Endodermal cell (in vitro differentiated cells): ENCODE data around the gene OR5K4. TPM values are rescaled to one million over a fixed set of nuclear protein-coding genes. Genes with fewer than 3 reads are reported as not detected.

Experiments
- DNase-seq: peaks from one replicate; pipeline ENCODE4 v3.0.0-alpha.2; 2017
- H3K27ac ChIP-seq: 2 replicates; pipeline ENCODE4 v1.5.1; 2013; ENCODE audit warnings: mild to moderate bottlenecking, low read depth, low read length, moderate library complexity
- H3K27me3 ChIP-seq: 2 replicates; pipeline ENCODE4 v1.6.1; 2013; ENCODE audit warnings: mild to moderate bottlenecking, low read length, moderate library complexity; ENCODE audit not compliant: insufficient read depth, control insufficient read depth, poor library complexity, severe bottlenecking
- H3K36me3 ChIP-seq: 2 replicates; pipeline ENCODE4 v1.7.0; 2013; ENCODE audit warnings: mild to moderate bottlenecking, low read length, moderate library complexity; ENCODE audit not compliant: control insufficient read depth, insufficient read depth
- H3K4me1 ChIP-seq: one replicate; pipeline ENCODE4 v1.7.0; 2013; ENCODE audit warnings: low read length; ENCODE audit not compliant: control insufficient read depth, insufficient read depth
- H3K4me3 ChIP-seq: 2 replicates; pipeline ENCODE4 v1.5.1; 2013; ENCODE audit warnings: mild to moderate bottlenecking, low read length, moderate library complexity
- H3K9ac ChIP-seq: 2 replicates; pipeline ENCODE4 v1.6.1; 2013; ENCODE audit warnings: mild to moderate bottlenecking, low read length, moderate library complexity; ENCODE audit not compliant: poor library complexity, severe bottlenecking; ENCODE audit errors: extremely low read depth
- H3K9me3 ChIP-seq: 2 replicates; pipeline ENCODE4 v1.6.1; 2013; ENCODE audit warnings: mild to moderate bottlenecking, low read length, moderate library complexity; ENCODE audit not compliant: control insufficient read depth
- H3K27ac Mint-ChIP-seq: 2 replicates; pipeline ENCODE4 v1.8.0; 2020; ENCODE audit warnings: mixed read lengths
- H3K27me3 Mint-ChIP-seq: 2 replicates; pipeline ENCODE4 v1.8.0; 2021; ENCODE audit warnings: mild to moderate bottlenecking, mixed read lengths; ENCODE audit not compliant: insufficient read depth
- H3K36me3 Mint-ChIP-seq: 2 replicates; pipeline ENCODE4 v1.8.0; 2020; ENCODE audit warnings: low read depth, mixed read lengths
- H3K4me1 Mint-ChIP-seq: 2 replicates; pipeline ENCODE4 v1.8.0; 2020; ENCODE audit warnings: mixed read lengths
- H3K4me3 Mint-ChIP-seq: 2 replicates; pipeline ENCODE4 v1.8.0; 2020; ENCODE audit warnings: mild to moderate bottlenecking, moderate library complexity, mixed read lengths
- H3K9me3 Mint-ChIP-seq: 2 replicates; pipeline ENCODE4 v1.8.0; 2020; ENCODE audit warnings: mild to moderate bottlenecking, mixed read lengths
- CTCF ChIP-seq: fragments of 200-600 bp; sonication (generic); conservative IDR thresholded peaks from 2 replicates; pipeline ENCODE4 v1.5.0; 2021; ENCODE audit warnings: antibody characterized with exemption, mild to moderate bottlenecking
- WGBS, 2 experiments: methylation state at CpG; one replicate each; pipeline versions ENCODE4 v1.1.5 to v1.1.7; 2013; ENCODE audit warnings: missing lambda C conversion rate in 2 of 2, mixed read lengths in 1 of 2; ENCODE audit not compliant: insufficient coverage in 1 of 2, insufficient read length in 1 of 2; 5-methylcytosine and 5-hydroxymethylcytosine counted together
- total RNA-seq, 2 donors: library from RNA; stranded (reverse); fragmentation: NEBNext Ultra II Directional in 1 of 2; extraction: Animal tissue kit (Norgen Biotek cat#: 25700) in 1 of 2; gene quantifications; 2 replicates in 1 of 2; 3 replicates in 1 of 2; pipeline ENCODE4 v1.2.1, GENCODE V29; 2021

OR5K4 gene
- total RNA-seq, 2 donors from 2014 or later, result not detected

DNA sequence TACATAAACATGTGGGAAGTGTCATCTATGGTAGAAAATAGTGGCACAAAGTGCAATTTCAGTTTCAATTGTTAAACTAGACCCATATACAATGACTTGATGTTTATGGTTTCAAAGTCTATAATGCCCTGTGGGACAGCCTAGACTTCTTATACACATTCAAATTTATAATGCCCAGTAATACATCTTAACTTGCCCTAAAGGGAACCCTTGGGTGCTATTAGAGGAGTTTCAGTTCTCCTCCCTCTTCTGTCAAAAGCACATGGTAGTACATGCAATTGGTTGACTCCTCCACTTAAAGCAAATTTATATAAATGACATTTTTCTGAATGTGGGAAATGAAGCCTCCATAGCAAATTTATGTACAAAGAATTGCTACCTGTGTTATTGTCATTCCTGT lies 30.2 kb upstream of the OR5K4 start:
- no peaks in the 10 kb centered on the region for H3K27me3 ChIP-seq
- TF ChIP-seq CTCF, result no peak
- no peak overlapping the region for H3K4me3 ChIP-seq
- no peaks in the 10 kb centered on the region for H3K4me1 ChIP-seq
- H3K9me3 ChIP-seq, result no peaks in the 10 kb centered on the region
- Mint-ChIP-seq H3K4me1 (peaks cover 17% of the 10 kb centered on the region), H3K27ac (no peak overlapping the region), H3K36me3 (no peaks in the 10 kb centered on the region), H3K27me3 (no peaks in the 10 kb centered on the region), H3K4me3 (no peak overlapping the region), H3K9me3 (no peaks in the 10 kb centered on the region)
- H3K27ac ChIP-seq, result no peak overlapping the region
- H3K9ac ChIP-seq, result no peak overlapping the region
- no peaks in the 10 kb centered on the region for H3K36me3 ChIP-seq
- DNase-seq, result no peak

GRCh38 chr3:98325055-98325454 lies 28.6 kb upstream of the OR5K4 start:
- no peaks in the 10 kb centered on the region for H3K36me3 Mint-ChIP-seq
- H3K27ac ChIP-seq, result no peak overlapping the region
- TF ChIP-seq CTCF, result no peak
- H3K27me3 ChIP-seq, result no peaks in the 10 kb centered on the region
- H3K4me1 Mint-ChIP-seq, result peaks cover 19% of the 10 kb centered on the region
- no peaks in the 10 kb centered on the region for H3K27me3 Mint-ChIP-seq
- peak; percentile 51 for DNase-seq
- H3K4me1 ChIP-seq, result no peaks in the 10 kb centered on the region
- 90 to 92% methylated on average over 6 to 12 of the region's 12 CpGs for WGBS, 2 experiments
- no peaks in the 10 kb centered on the region for H3K9me3 Mint-ChIP-seq
- peak overlapping the region; percentile 37 for H3K27ac Mint-ChIP-seq
- H3K9ac ChIP-seq, result no peak overlapping the region
- H3K36me3 ChIP-seq, result no peaks in the 10 kb centered on the region
- H3K4me3 ChIP-seq, result no peak overlapping the region
- no peaks in the 10 kb centered on the region for H3K9me3 ChIP-seq
- peak overlapping the region; percentile 42 for H3K4me3 Mint-ChIP-seq

- peaks cover 19% of the 10 kb centered on the region for H3K4me1 Mint-ChIP-seq
- no peak overlapping the region for H3K9ac ChIP-seq
- no peak overlapping the region for H3K27ac Mint-ChIP-seq
- no peaks in the 10 kb centered on the region for H3K4me1 ChIP-seq
- H3K27me3 Mint-ChIP-seq, result no peaks in the 10 kb centered on the region
- no peaks in the 10 kb centered on the region for H3K36me3 Mint-ChIP-seq
- TF ChIP-seq CTCF, result no peak
- no peak for DNase-seq
- H3K27ac ChIP-seq, result no peak overlapping the region
- H3K36me3 ChIP-seq, result no peaks in the 10 kb centered on the region
- WGBS, 2 experiments, result 63 to 93% methylated on average over 1 of the region's 2 CpGs
- H3K4me3 Mint-ChIP-seq, result no peak overlapping the region
- H3K9me3 ChIP-seq, result no peaks in the 10 kb centered on the region
- H3K9me3 Mint-ChIP-seq, result no peaks in the 10 kb centered on the region
- H3K4me3 ChIP-seq, result no peak overlapping the region
- H3K27me3 ChIP-seq, result no peaks in the 10 kb centered on the region
These were observed 27.4 kb upstream of the OR5K4 start for GRCh38 chr3:98326105-98326893.
